Measurements from ENCODE around the gene SLC45A2. TPM values are rescaled to one million over a fixed set of nuclear protein-coding genes. Genes with fewer than 3 reads are reported as not detected.

The SLC45A2 gene
- total RNA-seq, 2 experiments from 2014 or later = not detected

- no peak overlapping the region for H2AFZ ChIP-seq (ENCODE audit: low read length)
- no peak for DNase-seq (ENCODE audit: low spot score)
- ChIA-PET CTCF (ENCODE audit: unreplicated experiment) (no interaction called here), POLR2A (interaction anchor here (0.8 kb wide), 1 partner anchor 1007 kb away, joined by 3 read pairs; no protein-coding TSS in a partner anchor)
- BruUV-seq (replicated peaks) = no TSS peak
- TF ChIP-seq EZH2phosphoT487 (IDR thresholded peaks at IDR 0.05; ENCODE audit: borderline replicate concordance, low read depth, low read length) (no peak), CTCF (conservative IDR thresholded peaks at IDR 0.05; ENCODE audit: low read length) (no peak)
- no peaks in the 10 kb centered on the region for H3K4me1 ChIP-seq (ENCODE audit: insufficient read depth, low read length, poor library complexity, severe bottlenecking)
- H3K9me2 ChIP-seq (ENCODE audit: insufficient read depth, low read length) = no peaks in the 10 kb centered on the region
- H4K20me1 ChIP-seq (ENCODE audit: insufficient read depth, low read length) = no peaks in the 10 kb centered on the region
- intact Hi-C loops (cut with micrococcal nuclease; ENCODE audit: unreplicated experiment) = no loop called here
- peaks cover 11% of the 10 kb centered on the region for H3K9me3 ChIP-seq (ENCODE audit: low read length)
- H3K36me3 ChIP-seq (ENCODE audit: insufficient read depth, low read length) = no peaks in the 10 kb centered on the region
- no peak overlapping the region for H3K4me2 ChIP-seq (ENCODE audit: low read length)
- no peaks in the 10 kb centered on the region for H3K79me2 ChIP-seq (ENCODE audit: insufficient read depth, low read depth, low read length)
- H3K4me3 ChIP-seq (ENCODE audit: low read depth, low read length, poor library complexity, severe bottlenecking) = no peak overlapping the region
- H3K27ac ChIP-seq (ENCODE audit: low read depth, low read length, poor library complexity, severe bottlenecking) = no peak overlapping the region
These were observed 79.1 kb downstream of the SLC45A2 start for GRCh38 chr5:33905381-33905780.

GRCh38 chr5:33903118-33903517, 81.4 kb downstream of the SLC45A2 start:
- no peak for TF ChIP-seq EZH2phosphoT487 (IDR thresholded peaks at IDR 0.05; ENCODE audit: borderline replicate concordance, low read depth, low read length)
- TF ChIP-seq CTCF (conservative IDR thresholded peaks at IDR 0.05; ENCODE audit: low read length) = no peak
- intact Hi-C loops (cut with micrococcal nuclease; ENCODE audit: unreplicated experiment) = no loop called here

GRCh38 chr5:33901156-33901555, 83.3 kb downstream of the SLC45A2 start:
- intact Hi-C loops (cut with micrococcal nuclease; ENCODE audit: unreplicated experiment) = no loop called here
- H3K36me3 ChIP-seq (ENCODE audit: insufficient read depth, low read length) = no peaks in the 10 kb centered on the region
- H3K9me3 ChIP-seq (ENCODE audit: low read length) = no peaks in the 10 kb centered on the region
- H4K20me1 ChIP-seq (ENCODE audit: insufficient read depth, low read length) = no peaks in the 10 kb centered on the region
- H3K9me2 ChIP-seq (ENCODE audit: insufficient read depth, low read length) = no peaks in the 10 kb centered on the region
- BruUV-seq (replicated peaks) = no TSS peak
- H3K4me2 ChIP-seq (ENCODE audit: low read length) = no peak overlapping the region
- no peak for DNase-seq (ENCODE audit: low spot score)
- no peak overlapping the region for H3K27ac ChIP-seq (ENCODE audit: low read depth, low read length, poor library complexity, severe bottlenecking)
- H3K79me2 ChIP-seq (ENCODE audit: insufficient read depth, low read depth, low read length) = no peaks in the 10 kb centered on the region
- TF ChIP-seq EZH2phosphoT487 (IDR thresholded peaks at IDR 0.05; ENCODE audit: borderline replicate concordance, low read depth, low read length) = no peak
- H3K4me1 ChIP-seq (ENCODE audit: insufficient read depth, low read length, poor library complexity, severe bottlenecking) = no peaks in the 10 kb centered on the region
- H3K4me3 ChIP-seq (ENCODE audit: low read depth, low read length, poor library complexity, severe bottlenecking) = no peak overlapping the region
- POLR2A ChIA-PET = no interaction called here
- H2AFZ ChIP-seq (ENCODE audit: low read length) = no peak overlapping the region
- CTCF ChIA-PET (ENCODE audit: unreplicated experiment) = no interaction called here

More at GRCh38 chr5:33903118-33903517, 81.4 kb downstream of the SLC45A2 start:
- POLR2A ChIA-PET = interaction anchor here (0.6 kb wide), 1 partner anchor 19 kb away, joined by 3 read pairs; no protein-coding TSS in a partner anchor
- H3K27ac ChIP-seq (ENCODE audit: low read depth, low read length, poor library complexity, severe bottlenecking) = no peak overlapping the region
- H3K4me1 ChIP-seq (ENCODE audit: insufficient read depth, low read length, poor library complexity, severe bottlenecking) = no peaks in the 10 kb centered on the region
- no peaks in the 10 kb centered on the region for H3K9me2 ChIP-seq (ENCODE audit: insufficient read depth, low read length)
- CTCF ChIA-PET (ENCODE audit: unreplicated experiment) = no interaction called here
- H3K36me3 ChIP-seq (ENCODE audit: insufficient read depth, low read length) = no peaks in the 10 kb centered on the region
- DNase-seq (ENCODE audit: low spot score) = no peak
- no peak overlapping the region for H3K4me3 ChIP-seq (ENCODE audit: low read depth, low read length, poor library complexity, severe bottlenecking)
- no TSS peak for BruUV-seq (replicated peaks)
- peaks cover 11% of the 10 kb centered on the region for H3K9me3 ChIP-seq (ENCODE audit: low read length)
- H4K20me1 ChIP-seq (ENCODE audit: insufficient read depth, low read length) = no peaks in the 10 kb centered on the region
- no peak overlapping the region for H3K4me2 ChIP-seq (ENCODE audit: low read length)
- H3K79me2 ChIP-seq (ENCODE audit: insufficient read depth, low read depth, low read length) = no peaks in the 10 kb centered on the region
- no peak overlapping the region for H2AFZ ChIP-seq (ENCODE audit: low read length)

Small RNAs within 50 kb of the gene (small RNA-seq; reads per million reads assigned to genes)
- not detected for gene AC139783.1

Other genes starting within 250 kb of the SLC45A2 start
- gene ADAMTS12, start 92.7 kb downstream of the SLC45A2 start, total RNA-seq (2014; rRNA removed; shearing (Covaris generic)) = not detected in 2 replicates
- gene ADAMTS12, start 92.7 kb downstream of the SLC45A2 start, total RNA-seq (2022) = not detected in 2 replicates
- not detected in 2 replicates for gene RXFP3, start 48.3 kb downstream of the SLC45A2 start, total RNA-seq (2014; rRNA removed; shearing (Covaris generic))
- gene RXFP3, start 48.3 kb downstream of the SLC45A2 start, total RNA-seq (2022) = not detected in 2 replicates
- gene AMACR, start 23.4 kb upstream of the SLC45A2 start, total RNA-seq (2014; rRNA removed; shearing (Covaris generic)) = 4.1 and 4.5 TPM in 2 replicates
- 4.3 and 5.0 TPM in 2 replicates for gene AMACR, start 23.4 kb upstream of the SLC45A2 start, total RNA-seq (2022)
- 7.2 and 7.5 TPM in 2 replicates for gene C1QTNF3, start 58.5 kb upstream of the SLC45A2 start, total RNA-seq (2014; rRNA removed; shearing (Covaris generic))
- 3.6 and 4.2 TPM in 2 replicates for gene C1QTNF3, start 58.5 kb upstream of the SLC45A2 start, total RNA-seq (2022)